Kidney epithelial cell (primary cell): Measurements from ENCODE around the gene AMDHD2. TPM values are rescaled to one million over a fixed set of nuclear protein-coding genes. Genes with fewer than 3 reads are reported as not detected.
"Not testable (repeated sequence)": the region's sequence is repeated elsewhere in the genome, so short reads cannot be mapped to it uniquely, and the experiment has no call there.

Experiments used
- DNase-seq: peaks from one replicate; pipeline ENCODE4 v3.0.0-alpha.2; 2010; ENCODE audit warnings: low read depth
- H3K27me3 ChIP-seq: 2 replicates; pipeline ENCODE4 v1.6.0; 2011; ENCODE audit warnings: low read length; ENCODE audit not compliant: control insufficient read depth, insufficient read depth
- H3K36me3 ChIP-seq: 2 replicates; pipeline ENCODE4 v1.5.1; 2011; ENCODE audit warnings: low read length; ENCODE audit not compliant: control insufficient read depth, insufficient read depth
- H3K4me3 ChIP-seq: 2 replicates; pipeline ENCODE4 v1.5.1; 2011; ENCODE audit warnings: low read depth, mild to moderate bottlenecking, control low read depth, low read length
- CTCF ChIP-seq: IDR thresholded peaks from 2 replicates; pipeline ENCODE4 v1.5.1; 2011; ENCODE audit warnings: mild to moderate bottlenecking, moderate library complexity, low read length, control low read depth, inconsistent platforms; ENCODE audit not compliant: insufficient read depth, poor library complexity, severe bottlenecking
- total RNA-seq: library from RNA; depleted of rRNA; stranded (reverse); fragments of >200 nt; gene quantifications from 2 replicates; pipeline ENCODE4 v1.2.3, GENCODE V29; 2015

Gene AMDHD2
- total RNA-seq, 1 donor from 2014 or later = 76.0 TPM

- Histone ChIP-seq H3K27me3 (no peaks in the 10 kb centered on the region), H3K4me3 (peak overlapping the region; percentile 55), H3K36me3 (peaks cover 3% of the 10 kb centered on the region)
- no peak for TF ChIP-seq CTCF
- peak; percentile 81 for DNase-seq
Measured at GRCh38 chr16:2531696-2532493, 11.7 kb downstream of the AMDHD2 start.

GRCh38 chr16:2532494-2533141 lies 12.4 kb downstream of the AMDHD2 start:
- no peak for TF ChIP-seq CTCF
- H3K27me3 ChIP-seq = no peaks in the 10 kb centered on the region
- DNase-seq = no peak
- peaks cover 3% of the 10 kb centered on the region for H3K36me3 ChIP-seq
- H3K4me3 ChIP-seq = peak overlapping the region; percentile 55

- DNase-seq, H3K27me3 ChIP-seq, H3K4me3 ChIP-seq, H3K36me3 ChIP-seq: not testable (repeated sequence)
Measured at GRCh38 chr16:2533142-2533755, 13.1 kb downstream of the AMDHD2 start.

- no peak for DNase-seq
- H3K27me3 ChIP-seq = no peaks in the 10 kb centered on the region
- no peak overlapping the region for H3K4me3 ChIP-seq
- no peak for TF ChIP-seq CTCF
- peaks cover 3% of the 10 kb centered on the region for H3K36me3 ChIP-seq
Measured at GRCh38 chr16:2533912-2534311, 13.7 kb downstream of the AMDHD2 start.

GRCh38 chr16:2534335-2534734 lies 14.2 kb downstream of the AMDHD2 start:
- H3K27me3 ChIP-seq, DNase-seq, H3K36me3 ChIP-seq, H3K4me3 ChIP-seq: not testable (repeated sequence)

- DNase-seq = no peak
- H3K27me3 ChIP-seq = no peaks in the 10 kb centered on the region
- no peak for TF ChIP-seq CTCF
- H3K4me3 ChIP-seq = no peak overlapping the region
- no peaks in the 10 kb centered on the region for H3K36me3 ChIP-seq
Measured at GRCh38 chr16:2535625-2536013, 15.4 kb downstream of the AMDHD2 start.
